NCI-H446 treated with DMSO at 0.1 percent for 48 hours (cell line): ENCODE measurements around the gene UBAP2L.
"Not testable (repeated sequence)": the region's sequence is repeated elsewhere in the genome, so short reads cannot be mapped to it uniquely, and the experiment has no call there.

ENCODE experiments used
- DNase-seq: peaks from one replicate; lab custom pipeline; 2025; lab: John Stamatoyannopoulos, UW

UBAP2L gene

GRCh38 chr1:154198756-154199562, 21.8 kb upstream of the UBAP2L start:
- no peak for DNase-seq

DNA sequence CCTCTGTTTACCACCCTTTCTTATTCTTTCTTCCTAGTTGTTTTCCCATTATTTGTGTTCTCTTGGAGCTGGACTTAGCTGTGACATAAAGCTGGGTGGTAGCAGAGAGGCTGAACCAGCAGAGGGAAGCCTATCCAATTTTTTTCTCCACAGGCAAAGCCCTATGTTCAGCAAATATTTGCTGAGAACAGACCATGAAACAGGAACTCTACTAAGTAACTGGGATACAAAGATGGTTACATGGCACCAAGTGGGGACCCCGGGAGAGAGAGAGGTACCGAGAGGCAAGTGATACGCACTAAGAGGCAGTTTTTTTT, 21.2 kb upstream of the UBAP2L start:
- DNase-seq, result no peak

GRCh38 chr1:154205778-154206177, 15.0 kb upstream of the UBAP2L start:
- not testable (repeated sequence) for DNase-seq

DNA sequence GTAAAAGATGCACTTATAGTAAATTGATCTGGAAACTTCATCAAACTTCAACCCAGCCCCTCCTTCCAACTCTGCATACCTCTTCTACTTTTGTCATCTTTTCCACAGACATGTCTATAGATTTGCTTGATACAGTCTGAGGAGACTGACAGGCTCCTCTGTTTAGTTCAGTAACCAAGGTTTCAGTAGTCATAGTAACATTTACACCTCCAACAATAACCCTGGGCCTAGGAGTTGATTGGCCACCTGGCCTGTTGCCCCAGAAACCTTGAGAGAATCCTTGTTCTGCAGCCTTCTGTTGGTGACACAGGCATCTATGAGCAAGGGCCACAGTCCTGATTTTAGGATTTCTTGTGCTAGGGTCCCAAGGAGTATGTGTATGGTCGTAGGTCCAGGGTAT, 14.6 kb upstream of the UBAP2L start, which contains the start of gene CFAP141:
Gene CFAP141 (minus strand): TSS at position 138 of the 400 bp plus-strand sequence. CDS start 26 bp downstream, at position 112.
- DNase-seq, result no peak

DNA sequence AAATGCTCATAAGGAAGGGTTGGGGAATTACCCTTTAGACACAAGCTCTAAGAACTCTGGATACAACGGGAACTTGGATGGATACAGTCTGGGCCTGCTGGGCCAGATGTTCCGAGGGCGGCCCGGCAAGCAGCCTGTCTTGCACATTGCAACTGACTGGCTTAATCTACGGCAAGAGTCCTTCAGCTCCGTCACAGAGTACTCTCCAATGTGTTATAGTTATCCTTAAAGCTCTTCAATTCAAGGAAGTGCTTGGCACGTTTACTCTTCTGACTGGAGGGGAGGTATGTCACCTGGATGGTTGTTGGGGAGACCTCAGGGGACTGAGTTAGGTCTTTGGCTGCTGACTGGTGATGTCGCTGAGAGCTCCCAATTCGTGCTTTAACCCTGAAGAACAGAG, 13.5 kb upstream of the UBAP2L start:
- DNase-seq, result no peak

GRCh38 chr1:154208677-154209388, 11.9 kb upstream of the UBAP2L start:
- DNase-seq, result no peak

DNA sequence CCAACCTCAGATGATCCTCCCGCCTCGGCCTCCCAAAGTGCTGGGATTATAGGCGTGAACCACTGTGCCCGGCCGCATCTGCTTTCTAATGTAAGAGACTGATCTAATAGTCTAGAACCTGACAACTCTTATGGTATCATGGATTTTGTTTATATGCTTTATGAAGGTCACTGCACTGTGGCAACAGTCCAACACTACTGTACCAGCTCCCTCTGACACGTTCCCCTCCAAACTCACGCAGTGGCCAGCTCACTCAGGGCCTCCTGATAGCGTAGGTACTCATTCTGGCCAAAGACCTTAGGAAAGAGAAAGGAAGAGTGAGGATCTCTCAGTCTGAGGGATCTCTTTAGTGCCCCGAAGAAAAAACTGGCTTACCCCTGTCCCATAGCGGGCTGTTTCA, 8.7 kb upstream of the UBAP2L start:
- DNase-seq, result no peak

DNA sequence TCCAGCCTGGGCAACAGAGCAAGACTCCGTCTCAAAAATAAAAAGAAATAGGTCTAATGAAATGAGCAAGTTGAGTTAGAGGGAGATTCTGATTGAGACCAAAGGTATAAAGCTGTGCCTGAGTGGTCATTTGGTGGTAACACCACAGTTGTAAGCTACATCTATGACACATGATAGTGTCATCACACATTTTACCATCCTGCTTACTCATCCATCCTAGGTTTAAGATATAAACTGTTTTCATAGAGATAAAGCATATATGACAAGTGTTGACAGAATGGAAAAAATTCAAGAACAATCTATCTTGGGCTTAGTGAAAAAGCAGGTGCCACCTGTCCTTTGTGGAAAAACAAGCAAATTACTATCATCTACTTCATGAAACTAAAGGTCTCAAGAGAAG, 7.5 kb upstream of the UBAP2L start:
- DNase-seq, result no peak

DNA sequence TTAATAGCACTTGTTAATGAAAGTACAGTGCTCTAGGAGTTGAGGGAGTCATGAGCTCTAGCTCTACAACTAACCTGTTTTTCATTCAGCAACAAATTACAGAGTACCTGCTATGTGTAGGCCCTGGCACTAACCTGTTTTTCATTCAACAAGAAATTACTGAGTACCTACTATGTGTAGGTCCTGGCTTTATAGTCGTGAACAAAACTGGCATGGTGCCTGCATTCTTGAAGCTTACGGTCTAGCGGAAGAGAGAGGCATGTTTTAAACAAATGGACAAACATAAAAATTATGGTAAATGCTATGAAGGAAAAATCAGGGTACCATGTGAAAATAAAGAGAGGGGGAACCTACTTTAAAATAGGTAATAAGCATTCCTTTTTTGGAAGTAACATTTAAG, 2.2 kb upstream of the UBAP2L start:
- DNase-seq, result no peak

DNA sequence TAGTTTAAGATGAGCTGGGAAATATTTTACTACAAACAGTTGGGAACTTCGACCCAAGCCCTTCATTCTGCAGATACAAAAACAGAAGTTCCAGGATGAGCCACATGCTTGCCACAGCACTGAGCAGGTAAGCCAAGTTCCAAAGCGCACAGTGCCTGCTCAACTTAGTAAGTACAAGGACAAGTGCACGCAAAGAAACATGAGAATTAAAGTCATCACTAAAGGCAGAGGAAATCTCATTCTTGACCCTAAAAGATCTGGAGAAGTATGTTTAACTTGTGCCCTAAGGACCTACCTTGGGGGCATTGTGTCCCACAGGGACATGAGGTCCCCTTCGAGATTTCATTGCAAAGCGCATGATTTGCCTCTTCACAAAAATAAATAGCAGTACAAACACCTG, 1.2 kb upstream of the UBAP2L start:
- DNase-seq, result no peak

DNA sequence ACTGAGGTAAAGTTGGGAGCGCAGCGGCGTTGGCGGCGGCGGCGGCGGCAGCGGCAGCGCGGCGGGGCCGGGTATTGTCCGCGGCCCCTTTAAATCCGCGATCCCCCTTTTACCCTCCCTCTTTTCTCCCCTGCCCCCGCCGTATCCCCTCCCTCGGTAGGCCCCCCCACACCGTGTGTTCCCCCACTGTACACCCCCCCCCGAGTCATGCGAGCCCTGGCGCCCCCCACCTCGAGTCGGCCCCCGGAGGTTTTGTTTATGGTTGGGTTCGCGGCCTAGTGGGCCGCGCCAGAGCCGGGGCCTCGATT, 169 bp downstream of the UBAP2L start:
- DNase-seq, result no peak

DNA sequence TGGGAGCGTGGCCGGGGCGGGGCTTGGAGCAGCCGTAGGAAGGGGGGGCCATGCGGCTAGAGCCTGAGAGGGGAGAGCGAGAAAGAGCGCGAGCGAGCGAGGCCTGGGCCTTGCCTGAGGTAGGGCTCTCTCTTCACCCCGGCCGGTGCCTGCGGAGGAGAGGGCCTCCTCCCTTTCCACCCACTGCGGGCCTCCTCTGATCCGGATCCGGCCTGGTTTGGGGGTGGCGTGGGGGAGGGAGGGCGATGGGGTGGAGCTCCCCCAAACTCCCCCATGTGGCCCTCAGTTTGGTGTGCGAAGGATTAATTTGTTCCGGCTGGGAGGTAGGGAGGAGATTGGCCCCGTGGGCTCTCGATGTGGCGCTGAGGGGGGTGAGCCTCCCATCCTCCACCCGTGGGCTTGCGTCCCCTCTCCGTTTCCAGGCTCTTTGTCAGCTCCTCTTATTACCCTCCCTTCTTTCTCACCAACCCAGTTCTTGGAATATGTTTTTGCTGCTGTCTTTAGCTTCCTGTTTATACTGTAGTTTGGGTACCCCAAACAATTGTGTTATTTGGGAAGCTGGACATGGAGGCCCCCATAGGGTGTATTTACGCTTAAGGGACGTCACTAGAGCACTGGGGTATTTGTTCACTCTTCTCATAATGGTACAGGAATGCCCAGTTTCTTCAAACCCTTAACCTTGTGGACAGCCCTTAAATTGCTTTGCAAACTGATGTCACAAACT, 685 bp downstream of the UBAP2L start:
- DNase-seq, result no peak

GRCh38 chr1:154222518-154222917, 1.8 kb downstream of the UBAP2L start:
- DNase-seq, result no peak

DNA sequence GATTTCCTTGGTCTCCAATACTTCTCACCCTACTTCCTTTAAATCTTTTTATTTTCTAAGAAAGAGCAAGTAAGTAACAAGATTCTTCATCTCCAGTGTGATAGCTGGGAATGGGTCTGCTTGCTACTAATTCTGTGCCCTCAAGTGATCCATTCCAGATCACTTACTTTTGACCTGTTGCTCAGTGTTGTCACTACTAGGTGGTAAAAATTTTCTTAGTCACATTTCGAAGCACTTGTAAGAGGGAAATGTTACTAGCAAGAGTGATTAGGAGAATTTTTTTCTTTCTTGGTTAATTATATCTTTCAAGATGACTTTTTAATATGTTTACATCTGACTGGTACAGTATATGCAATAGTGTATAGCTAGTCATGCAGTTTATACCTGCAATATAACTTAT, 2.2 kb downstream of the UBAP2L start:
- DNase-seq, result no peak

DNA sequence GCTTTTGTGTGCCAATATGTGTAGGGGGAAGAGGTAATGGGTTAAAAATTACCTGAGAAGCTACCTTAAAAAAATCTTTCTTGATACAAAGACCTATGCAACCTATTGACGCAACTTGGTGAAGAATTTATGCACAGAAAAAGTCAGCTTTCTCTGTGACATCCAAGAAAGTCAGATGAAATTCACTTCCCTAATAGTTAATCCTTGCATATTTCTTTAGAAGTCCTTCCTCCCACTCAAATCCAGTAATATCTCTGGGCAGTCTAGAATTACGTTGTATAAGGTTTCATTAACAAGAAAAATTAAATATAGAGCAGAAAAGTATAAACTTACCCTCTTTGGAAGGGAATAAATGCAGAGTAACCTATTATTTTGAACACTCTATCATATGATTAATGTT, 2.9 kb downstream of the UBAP2L start:
- no peak for DNase-seq

DNA sequence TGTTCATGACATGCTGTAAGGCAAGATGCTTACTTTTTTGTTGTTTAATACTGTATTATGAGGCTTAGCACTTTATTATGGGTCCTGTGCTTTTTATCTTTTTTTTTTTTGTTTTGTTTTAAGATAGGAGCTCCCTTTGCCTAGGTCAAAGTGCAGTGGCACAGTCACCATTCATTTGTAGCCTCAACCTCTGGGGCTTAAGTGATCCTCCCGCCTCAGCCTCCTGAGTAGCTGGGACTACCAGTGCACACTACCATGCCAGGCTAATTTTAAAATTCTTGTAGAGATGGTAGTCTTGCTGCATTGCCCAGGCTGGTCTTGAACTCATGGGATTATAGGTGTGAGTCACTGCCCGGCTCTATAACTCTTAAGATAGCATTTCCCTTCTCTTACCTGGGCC, 4.6 kb downstream of the UBAP2L start:
- no peak for DNase-seq

GRCh38 chr1:154231112-154231511, 10.4 kb downstream of the UBAP2L start:
- DNase-seq, result not testable (repeated sequence)

- DNase-seq, result not testable (repeated sequence)
These were observed 12.4 kb downstream of the UBAP2L start for GRCh38 chr1:154233127-154233526.

- DNase-seq, result no peak
These were observed 16.1 kb downstream of the UBAP2L start for GRCh38 chr1:154236855-154237254.

- DNase-seq, result no peak
These were observed 16.7 kb downstream of the UBAP2L start for GRCh38 chr1:154237435-154237834.

DNA sequence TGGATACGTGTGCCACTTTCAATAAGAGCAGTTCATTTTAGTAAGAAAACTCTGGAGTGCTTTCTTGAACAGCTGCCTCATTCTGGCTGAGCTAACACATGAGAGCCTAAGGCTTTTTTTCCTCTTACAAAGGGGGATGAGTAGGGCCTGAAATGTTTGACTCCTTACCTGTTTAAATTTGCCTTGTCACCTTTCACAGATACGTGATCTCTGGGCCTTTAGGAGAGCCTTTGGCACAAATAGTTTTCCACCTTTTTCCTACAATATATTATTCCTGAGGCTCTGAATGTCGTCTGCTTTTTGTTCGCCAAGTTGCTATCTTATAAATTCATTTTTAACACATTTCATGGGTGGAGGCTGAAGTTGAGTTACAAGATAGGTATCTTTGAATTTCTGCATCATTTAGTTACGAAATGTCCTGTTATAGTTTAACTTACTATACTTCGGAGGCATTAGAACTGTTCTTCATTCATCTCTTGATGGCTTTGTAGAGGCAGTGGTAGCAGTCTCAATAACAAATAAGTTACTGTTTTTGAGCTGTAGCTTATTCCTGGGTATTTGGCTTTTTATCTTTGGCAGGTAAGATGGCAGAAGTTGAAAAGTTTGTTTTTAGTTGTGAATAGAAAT, 17.2 kb downstream of the UBAP2L start:
- DNase-seq, result no peak

GRCh38 chr1:154239491-154239890, 18.7 kb downstream of the UBAP2L start:
- no peak for DNase-seq
